D721Med (cell line): ENCODE measurements around the gene EMILIN2.

ENCODE experiments used
- DNase-seq: peaks from one replicate; pipeline ENCODE4 v3.0.0; 2011; ENCODE audit warnings: low spot score; ENCODE audit not compliant: insufficient read length
- FAIRE-seq: peaks from 2 replicates; lab custom pipeline; 2011; peaks lifted over from hg19 to GRCh38; lab: Jason Lieb, UNC
- CTCF ChIP-seq: IDR thresholded peaks from 2 replicates; pipeline ENCODE4 v1.5.1; 2012; ENCODE audit warnings: mild to moderate bottlenecking, control low read depth; ENCODE audit not compliant: insufficient read depth; ENCODE audit errors: missing control alignments

The EMILIN2 gene

GRCh38 chr18:2894841-2895370, 48.1 kb downstream of the EMILIN2 start:
- FAIRE-seq (peak; percentile 98), DNase-seq (peak; percentile 59)
- no peak for TF ChIP-seq CTCF

GRCh38 chr18:2895391-2895790, 48.6 kb downstream of the EMILIN2 start:
- DNase-seq (no peak), FAIRE-seq (no peak)
- TF ChIP-seq CTCF = no peak

- FAIRE-seq (peak; percentile 100), DNase-seq (peak; percentile 66)
- no peak for TF ChIP-seq CTCF
Measured at GRCh38 chr18:2896990-2897389, 50.2 kb downstream of the EMILIN2 start.

- DNase-seq = no peak
- no peak for TF ChIP-seq CTCF
Measured at GRCh38 chr18:2897448-2898185, 50.8 kb downstream of the EMILIN2 start.

GRCh38 chr18:2898186-2898640, 51.4 kb downstream of the EMILIN2 start:
- TF ChIP-seq CTCF = no peak
- FAIRE-seq = no peak
- no peak for DNase-seq

More at GRCh38 chr18:2897448-2898185, 50.8 kb downstream of the EMILIN2 start:
- FAIRE-seq = no peak

GRCh38 chr18:2900684-2901422, 54.0 kb downstream of the EMILIN2 start:
- no peak for TF ChIP-seq CTCF

More at GRCh38 chr18:2900684-2901422, 54.0 kb downstream of the EMILIN2 start:
- DNase-seq (no peak), FAIRE-seq (no peak)
